Esophagus (tissue), 2 donors: ENCODE measurements around the gene EIF3A. TPM values are rescaled to one million over a fixed set of nuclear protein-coding genes. Genes with fewer than 3 reads are reported as not detected.

ENCODE experiments used
- H3K27ac ChIP-seq, 2 donors: one replicate each; pipeline ENCODE4 v1.5.1; 2013; ENCODE audit warnings: low read depth in 2 of 2, mild to moderate bottlenecking in 2 of 2, inconsistent platforms in 1 of 2, low read length in 1 of 2, moderate library complexity in 1 of 2
- H3K27me3 ChIP-seq, 2 donors: one replicate each; pipeline ENCODE4 v1.6.1; 2013; ENCODE audit warnings: low read length in 2 of 2, control low read depth in 1 of 2, mild to moderate bottlenecking in 1 of 2; ENCODE audit not compliant: insufficient read depth in 2 of 2, control insufficient read depth in 1 of 2
- H3K36me3 ChIP-seq, 2 donors: one replicate each; pipeline ENCODE4 v1.6.1; 2013; ENCODE audit warnings: low read length in 1 of 2; ENCODE audit not compliant: control insufficient read depth in 2 of 2, insufficient read depth in 2 of 2
- H3K4me1 ChIP-seq, 2 donors: one replicate each; pipeline ENCODE4 v1.6.1; 2013; ENCODE audit warnings: low read length in 1 of 2; ENCODE audit not compliant: control insufficient read depth in 2 of 2, insufficient read depth in 2 of 2
- H3K4me3 ChIP-seq, 2 donors: one replicate each; pipeline ENCODE4 v1.5.1; 2013; ENCODE audit warnings: low read length in 2 of 2, mild to moderate bottlenecking in 2 of 2, low read depth in 1 of 2, moderate library complexity in 1 of 2
- H3K9me3 ChIP-seq, 2 donors: one replicate each; pipeline ENCODE4 v1.6.1; 2013; ENCODE audit warnings: mild to moderate bottlenecking in 2 of 2, low read depth in 1 of 2, low read length in 1 of 2, moderate library complexity in 1 of 2; ENCODE audit not compliant: control insufficient read depth in 2 of 2, insufficient read depth in 1 of 2
- WGBS, 2 donors: extraction: QIAGEN DNeasy Blood & Tissue Kit; methylation state at CpG; one replicate each; pipeline ENCODE4 v1.1.7; 2013; 5-methylcytosine and 5-hydroxymethylcytosine counted together
- polyA plus RNA-seq, 2 donors: library from polyadenylated mRNA; stranded (reverse); fragments of 200-250 nt; gene quantifications; one replicate each; pipeline ENCODE4 v1.2.3, GENCODE V29; 2013
- donor health status: healthy with polysubstance abuse.
- donor health status: Bipolar disorder and iron deficiency.

EIF3A gene
- polyA plus RNA-seq, 2 donors, result 32.3 to 51.0 TPM

GRCh38 chr10:118997379-118997778, 83.2 kb downstream of the EIF3A start:
- Histone ChIP-seq H3K27me3 (no peaks in the 10 kb centered on the region), H3K4me1 (peaks cover 2 to 5% of the 10 kb centered on the region in 2 donors), H3K9me3 (no peaks in the 10 kb centered on the region), H3K36me3 (no peaks in the 10 kb centered on the region), H3K27ac (no peak overlapping the region), H3K4me3 (no peak overlapping the region)
- 86 to 97% methylated on average over 2 of the region's 2 CpGs for WGBS, 2 donors

DNA sequence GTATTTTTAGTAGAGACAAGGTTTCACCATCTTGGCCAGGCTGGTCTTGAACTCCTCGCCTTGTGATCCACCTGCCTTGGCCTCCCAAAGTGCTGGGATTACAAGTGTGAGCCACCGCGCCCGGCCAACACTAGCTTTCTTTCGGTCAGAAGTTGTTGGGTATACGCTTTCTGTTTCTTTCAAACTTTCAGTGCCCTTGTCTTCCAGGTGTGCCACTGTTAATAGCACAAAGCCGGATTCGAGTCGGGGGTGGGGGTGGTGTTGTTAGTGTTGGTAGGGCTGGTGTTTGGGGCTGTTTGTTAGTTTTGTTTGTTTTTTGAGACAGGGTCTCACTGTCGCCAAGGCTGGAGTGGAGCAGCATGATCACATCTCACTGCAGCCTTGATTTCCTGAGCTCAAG, 84.9 kb downstream of the EIF3A start:
- Histone ChIP-seq H3K4me1 (peaks cover 0 to 1% of the 10 kb centered on the region in 2 donors), H3K27me3 (no peaks in the 10 kb centered on the region), H3K36me3 (no peaks in the 10 kb centered on the region), H3K9me3 (no peaks in the 10 kb centered on the region), H3K4me3 (no peak overlapping the region), H3K27ac (no peak overlapping the region)
- WGBS, 2 donors, result 90 to 91% methylated on average over 10 of the region's 10 CpGs

GRCh38 chr10:118994321-118994720, 86.3 kb downstream of the EIF3A start:
- H3K4me1 ChIP-seq, result no peaks in the 10 kb centered on the region
- WGBS, 2 donors, result 80 to 83% methylated on average over 2 of the region's 2 CpGs
- no peaks in the 10 kb centered on the region for H3K36me3 ChIP-seq
- H3K9me3 ChIP-seq, result no peaks in the 10 kb centered on the region
- H3K4me3 ChIP-seq, result no peak overlapping the region
- no peak overlapping the region for H3K27ac ChIP-seq
- no peaks in the 10 kb centered on the region for H3K27me3 ChIP-seq

GRCh38 chr10:118993214-118993613, 87.4 kb downstream of the EIF3A start:
- 91 to 94% methylated on average over 3 of the region's 3 CpGs for WGBS, 2 donors
- H3K9me3 ChIP-seq, result no peaks in the 10 kb centered on the region
- no peaks in the 10 kb centered on the region for H3K4me1 ChIP-seq
- H3K36me3 ChIP-seq, result no peaks in the 10 kb centered on the region
- H3K27ac ChIP-seq, result no peak overlapping the region
- H3K4me3 ChIP-seq, result no peak overlapping the region
- no peaks in the 10 kb centered on the region for H3K27me3 ChIP-seq

DNA sequence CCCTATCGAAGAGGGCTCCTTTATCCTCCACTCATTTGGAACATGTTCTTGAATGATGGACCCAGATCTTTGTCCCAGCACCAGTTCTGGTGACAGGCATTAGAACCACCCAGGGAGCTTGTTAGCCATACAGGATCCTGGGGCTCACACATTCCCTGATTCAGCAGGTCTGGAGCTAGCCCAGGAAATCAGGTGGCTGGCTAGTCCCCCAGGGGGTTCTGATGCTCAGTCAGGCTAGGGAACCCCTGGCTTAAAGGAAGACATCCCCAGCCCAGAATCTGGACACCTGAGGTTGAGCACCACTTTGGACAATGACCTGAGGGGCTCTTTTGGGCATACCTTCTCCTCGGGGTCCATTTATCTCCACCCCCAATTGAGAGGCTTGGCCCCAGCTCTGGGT, 88.1 kb downstream of the EIF3A start:
- H3K9me3 ChIP-seq, result no peaks in the 10 kb centered on the region
- no peak overlapping the region for H3K27ac ChIP-seq
- H3K36me3 ChIP-seq, result no peaks in the 10 kb centered on the region
- H3K4me3 ChIP-seq, result no peak overlapping the region
- H3K4me1 ChIP-seq, result no peaks in the 10 kb centered on the region
- WGBS, 2 donors, result 83 to 85% methylated on average over 2 of the region's 2 CpGs
- H3K27me3 ChIP-seq, result no peaks in the 10 kb centered on the region

DNA sequence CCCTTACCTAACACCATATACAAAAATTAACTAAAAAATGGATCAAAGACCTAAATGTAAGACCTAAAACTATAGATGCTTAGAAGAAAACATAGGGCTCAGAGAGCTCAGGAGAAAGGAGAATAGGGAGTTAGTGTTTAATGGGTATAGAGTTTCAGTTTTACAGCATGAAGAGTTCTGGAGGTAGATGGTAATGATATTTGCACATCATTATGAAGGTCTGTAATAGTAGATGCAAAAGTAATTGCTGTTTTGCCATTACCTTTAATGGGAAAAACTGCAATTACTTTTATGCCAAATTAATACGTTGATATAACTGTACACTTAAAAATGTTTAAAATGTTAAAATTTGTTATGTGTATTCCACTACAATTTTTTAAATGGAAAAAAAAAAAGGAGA, 90.3 kb downstream of the EIF3A start:
- H3K27me3 ChIP-seq, result no peaks in the 10 kb centered on the region
- no peaks in the 10 kb centered on the region for H3K9me3 ChIP-seq
- H3K4me1 ChIP-seq, result no peaks in the 10 kb centered on the region
- H3K4me3 ChIP-seq, result no peak overlapping the region
- 86 to 89% methylated on average over 1 of the region's 1 CpG for WGBS, 2 donors
- H3K27ac ChIP-seq, result no peak overlapping the region
- H3K36me3 ChIP-seq, result no peaks in the 10 kb centered on the region

- Histone ChIP-seq H3K9me3 (no peaks in the 10 kb centered on the region), H3K27ac (no peak overlapping the region), H3K27me3 (no peaks in the 10 kb centered on the region), H3K4me3 (no peak overlapping the region), H3K4me1 (no peaks in the 10 kb centered on the region), H3K36me3 (no peaks in the 10 kb centered on the region)
- WGBS, 2 donors, result 75 to 83% methylated on average over 7 of the region's 7 CpGs
Measured at GRCh38 chr10:118986815-118987790, 93.5 kb downstream of the EIF3A start.

DNA sequence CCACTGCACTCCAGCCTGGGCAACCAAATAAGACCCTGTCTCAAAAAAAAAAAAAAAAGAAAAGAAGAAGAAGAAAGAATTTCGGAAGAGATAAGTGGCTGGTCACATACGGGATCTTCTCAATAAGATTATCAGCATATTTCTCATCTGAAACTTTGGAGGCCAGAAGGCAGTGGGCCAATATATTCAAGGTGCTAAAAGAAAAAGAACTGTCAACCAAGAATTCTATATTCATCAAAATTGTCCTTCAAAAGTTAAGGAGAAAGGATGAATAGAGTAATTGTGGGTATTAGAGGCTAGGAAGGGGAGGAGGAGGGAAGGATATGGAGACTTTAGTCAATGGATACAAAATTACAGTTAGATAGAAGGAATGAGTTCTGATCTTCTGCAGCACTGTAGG, 95.0 kb downstream of the EIF3A start:
- WGBS, 2 donors, result 88 to 93% methylated on average over 2 of the region's 2 CpGs
- H3K4me3 ChIP-seq, result no peak overlapping the region
- no peaks in the 10 kb centered on the region for H3K27me3 ChIP-seq
- H3K36me3 ChIP-seq, result no peaks in the 10 kb centered on the region
- no peaks in the 10 kb centered on the region for H3K9me3 ChIP-seq
- H3K27ac ChIP-seq, result no peak overlapping the region
- no peaks in the 10 kb centered on the region for H3K4me1 ChIP-seq
